DMS79 (cell line): ENCODE data around the gene PLXDC2.

Source experiments
- DNase-seq: peaks from one replicate; lab custom pipeline; 2025; lab: John Stamatoyannopoulos, UW

Gene PLXDC2

DNA sequence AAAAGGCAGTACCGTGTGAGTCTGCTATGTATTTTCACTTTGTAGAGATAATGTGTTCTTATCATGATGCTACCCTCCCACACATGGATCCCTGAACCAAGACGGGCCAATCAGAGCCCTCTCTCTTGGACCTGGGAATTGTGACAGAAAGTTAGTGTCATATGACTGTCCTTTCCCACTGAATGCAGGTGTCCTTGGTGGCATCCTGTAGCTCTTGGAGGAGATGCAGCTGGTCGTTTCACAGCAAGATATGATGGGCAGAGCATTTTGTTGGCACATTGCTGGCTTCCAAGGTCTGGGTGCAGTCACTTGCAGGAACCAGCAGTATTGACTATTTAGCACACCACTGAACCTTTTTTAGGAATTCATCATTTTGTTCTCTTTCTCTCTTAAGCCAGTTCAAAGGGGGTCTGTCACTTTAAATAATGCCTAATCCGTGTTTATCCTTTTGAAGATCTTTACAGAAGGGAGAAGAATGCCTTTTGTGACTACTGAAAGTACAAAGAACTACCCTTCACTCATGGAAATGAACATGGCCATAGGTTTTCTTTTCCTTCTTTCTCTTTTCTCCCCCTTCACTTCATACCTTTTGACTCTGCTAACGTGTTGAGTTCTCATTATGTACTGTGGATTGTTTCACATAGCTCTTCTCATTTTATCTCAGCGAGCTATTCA lies 125.1 kb downstream of the PLXDC2 start:
- no peak for DNase-seq

DNA sequence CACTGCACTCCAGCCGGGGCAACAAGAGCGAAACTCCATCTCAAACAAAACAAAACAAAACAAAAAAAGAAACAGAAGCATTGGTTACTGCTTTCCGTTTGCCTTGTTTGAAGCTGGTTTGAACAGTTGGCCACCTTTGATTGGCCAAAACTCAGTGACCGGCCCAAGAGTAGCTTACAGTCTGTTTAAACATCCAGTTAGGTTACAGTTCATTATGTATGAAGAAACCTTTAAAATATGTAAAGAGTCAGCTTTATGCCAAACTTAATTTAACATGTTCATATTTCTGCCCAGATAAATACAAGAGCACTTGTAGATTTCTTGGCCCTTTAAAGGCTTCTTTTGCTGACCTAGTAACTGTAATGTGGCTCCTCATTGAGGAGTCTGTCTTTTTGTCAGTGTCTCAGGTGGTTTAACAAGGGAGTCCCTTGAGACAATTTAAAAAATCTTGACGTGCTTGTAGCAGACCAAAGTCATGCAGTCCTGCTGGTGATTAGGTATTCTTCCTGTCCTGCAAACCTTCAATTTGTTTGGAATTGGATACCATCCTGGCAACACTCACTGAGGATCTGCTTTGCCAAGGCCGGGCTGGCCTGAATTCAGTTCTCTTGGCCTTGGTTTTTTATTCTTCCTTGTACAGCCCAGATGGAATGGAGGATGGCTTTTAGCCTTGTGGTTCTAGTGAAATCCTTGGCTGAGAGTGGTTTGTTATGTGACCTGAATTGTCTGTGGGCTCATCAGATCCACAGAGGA lies 128.9 kb downstream of the PLXDC2 start:
- no peak for DNase-seq

DNA sequence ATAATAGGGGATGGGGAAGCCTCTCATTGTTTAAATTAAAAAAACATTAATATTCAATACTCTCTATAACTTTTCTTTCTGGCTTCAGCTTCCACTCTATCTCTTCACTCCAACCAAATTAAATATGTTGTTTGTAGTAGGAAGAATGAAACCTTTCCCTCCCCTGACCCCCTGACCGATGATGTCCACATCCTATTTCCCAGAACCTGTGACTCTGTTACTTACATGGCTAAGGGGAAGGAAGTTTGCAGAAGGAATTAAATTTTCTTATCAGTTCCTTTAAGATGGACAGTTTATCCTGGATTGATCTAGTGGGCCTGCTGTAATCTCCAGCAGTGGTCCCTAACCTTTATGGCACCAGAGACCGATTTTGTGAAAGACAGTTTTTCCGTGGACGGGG lies 130.0 kb downstream of the PLXDC2 start:
- DNase-seq: no peak

DNA sequence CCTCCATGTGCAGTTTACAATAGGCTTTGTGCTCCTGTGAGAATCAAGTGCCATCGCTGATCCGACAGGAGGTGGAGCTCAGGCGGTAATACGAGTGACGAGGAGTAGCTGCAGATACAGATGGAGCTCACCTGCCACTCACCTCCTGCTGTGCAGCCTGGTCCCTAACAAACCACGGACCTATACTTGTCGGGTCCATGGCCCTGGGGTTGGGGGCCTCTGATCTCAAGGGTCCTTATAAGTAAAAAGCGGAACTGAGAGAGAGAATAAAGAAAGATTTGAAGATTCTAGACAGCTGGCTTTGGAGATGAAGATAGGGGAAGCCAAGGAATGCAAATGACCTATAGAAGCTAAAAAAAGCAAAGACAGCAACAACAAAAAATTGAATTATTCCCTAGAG lies 130.6 kb downstream of the PLXDC2 start:
- no peak for DNase-seq

DNA sequence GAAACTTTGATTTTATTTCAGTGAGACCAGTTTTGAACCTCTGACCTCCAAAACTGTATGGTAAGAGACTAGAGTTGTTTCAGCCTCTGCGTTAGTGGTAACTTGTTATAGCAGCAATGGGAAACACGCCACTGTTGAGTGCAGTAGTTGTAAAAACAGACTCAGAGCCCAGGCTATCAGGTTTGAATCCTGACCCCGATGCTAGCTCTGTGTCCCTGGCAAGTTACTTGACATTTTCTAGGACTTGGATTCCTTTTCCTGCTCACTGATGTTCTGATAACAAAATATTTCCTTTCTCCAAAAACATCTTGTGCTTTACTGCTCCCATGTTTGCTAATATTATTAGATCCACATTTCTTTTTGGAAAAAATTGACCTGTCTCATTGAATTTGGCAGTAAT lies 131.0 kb downstream of the PLXDC2 start:
- DNase-seq: no peak

DNA sequence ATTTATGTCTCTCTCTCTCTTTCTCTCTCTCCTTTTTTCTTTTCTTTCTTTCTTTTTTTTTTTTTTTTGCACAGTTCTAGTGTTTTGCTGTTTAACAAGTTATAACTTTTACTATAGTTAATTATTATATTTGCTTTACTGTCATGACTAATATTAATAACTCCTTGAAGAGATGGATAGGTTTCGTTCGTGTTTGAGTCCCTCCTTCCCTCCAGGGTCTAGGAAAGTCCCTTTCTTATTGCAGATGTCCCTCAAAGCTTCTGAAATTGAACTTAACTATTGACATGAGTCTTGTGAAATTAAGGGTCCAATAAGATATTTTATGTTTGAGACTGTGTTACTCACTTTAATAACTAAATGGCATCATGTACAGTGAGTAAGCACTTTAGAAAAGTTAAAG lies 131.4 kb downstream of the PLXDC2 start:
- DNase-seq: no peak

DNA sequence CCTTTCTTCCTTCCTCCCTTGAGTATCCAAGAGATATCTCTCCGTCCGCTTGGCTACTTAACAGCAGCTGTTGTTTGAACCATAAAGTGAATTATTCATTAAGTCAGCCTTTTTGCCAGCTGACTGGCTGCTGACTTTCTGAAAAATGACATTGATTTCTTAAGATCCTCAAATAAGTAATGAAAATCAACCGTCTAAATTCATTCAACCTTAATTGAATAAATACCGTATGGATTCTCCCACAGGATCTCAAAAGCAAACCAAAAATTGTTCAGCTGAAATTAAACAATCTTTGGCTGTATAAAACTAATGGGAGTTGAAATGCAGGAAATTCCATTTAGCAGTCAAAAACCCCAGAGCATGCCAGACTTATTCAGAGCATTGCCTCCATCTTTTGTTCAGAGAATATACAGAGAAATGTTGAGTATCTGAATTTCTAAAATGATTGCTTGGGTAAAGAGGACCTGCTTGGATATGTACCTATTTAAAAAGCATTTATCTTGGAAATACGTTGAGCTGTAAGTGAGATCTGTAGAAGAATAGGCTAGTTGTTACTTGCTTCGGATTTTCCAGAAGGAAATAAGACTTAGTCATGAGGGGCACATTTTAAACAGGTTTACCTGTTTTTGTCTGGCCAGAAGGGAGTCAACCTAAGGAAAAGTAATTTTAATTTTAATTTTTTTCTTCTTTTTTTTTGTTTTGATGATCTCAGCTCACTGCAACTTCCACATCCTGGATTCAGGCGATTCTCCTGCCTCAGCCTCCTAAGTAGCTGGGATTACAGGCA lies 136.2 kb downstream of the PLXDC2 start:
- DNase-seq: no peak

DNA sequence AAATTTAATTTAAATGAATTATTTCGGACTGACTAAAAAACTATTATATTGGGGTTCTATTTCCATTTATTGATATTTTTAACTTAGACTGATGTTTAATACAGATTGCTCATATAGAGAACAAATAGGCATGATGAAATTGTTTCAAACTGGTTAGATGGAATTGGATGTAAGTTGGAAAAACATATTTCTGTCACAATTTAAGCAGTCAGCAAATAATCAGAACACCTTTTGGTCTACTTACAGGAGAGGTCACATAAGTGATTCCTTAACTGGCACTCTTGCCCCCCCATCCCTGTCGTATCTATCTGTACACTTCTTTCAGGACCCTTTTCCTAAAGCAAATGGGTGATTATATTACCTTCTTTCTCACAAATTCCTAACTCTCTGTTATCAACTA lies 138.4 kb downstream of the PLXDC2 start:
- no peak for DNase-seq

DNA sequence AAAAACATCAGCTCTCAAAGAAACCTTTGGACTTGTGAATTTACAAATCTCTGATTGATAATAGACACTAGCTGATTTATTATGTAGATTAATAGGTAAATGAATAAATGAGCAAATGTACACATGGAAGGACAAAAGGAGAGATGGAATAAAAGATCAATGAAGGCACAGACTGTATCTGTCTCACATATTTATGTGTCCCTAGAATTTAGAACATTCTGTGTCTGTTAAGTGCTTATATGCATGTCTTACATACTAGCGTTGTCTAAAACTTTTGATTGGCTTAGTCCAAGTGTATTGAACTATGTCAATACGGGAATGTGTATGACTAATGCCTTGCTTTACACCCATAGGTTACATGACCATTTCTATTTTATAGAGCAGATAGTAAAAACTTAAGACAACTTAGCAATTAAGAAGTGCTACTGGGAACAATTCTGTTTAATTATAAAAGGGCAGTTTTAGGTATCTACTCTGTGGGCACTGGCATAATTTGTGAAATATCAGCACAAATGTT lies 140.3 kb downstream of the PLXDC2 start:
- DNase-seq: no peak

DNA sequence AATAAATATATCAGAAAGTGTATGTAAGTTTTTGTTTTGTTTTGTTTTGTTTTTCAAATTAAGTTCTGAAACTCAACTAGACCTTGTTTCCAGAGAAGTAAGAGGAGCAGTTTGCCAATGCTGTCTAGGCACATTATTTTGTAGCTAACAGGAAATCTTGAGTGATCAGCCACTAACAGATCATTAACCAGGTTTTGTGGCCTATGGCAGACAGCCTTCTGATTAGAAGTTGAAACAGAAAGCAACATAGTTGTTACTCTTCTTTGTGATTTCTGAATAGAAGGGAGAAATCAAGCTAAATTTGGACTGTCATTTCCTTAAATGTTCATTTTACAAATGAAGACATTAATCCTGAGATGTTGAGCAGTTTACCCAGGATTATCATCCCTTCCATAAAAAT lies 142.6 kb downstream of the PLXDC2 start:
- DNase-seq: no peak

DNA sequence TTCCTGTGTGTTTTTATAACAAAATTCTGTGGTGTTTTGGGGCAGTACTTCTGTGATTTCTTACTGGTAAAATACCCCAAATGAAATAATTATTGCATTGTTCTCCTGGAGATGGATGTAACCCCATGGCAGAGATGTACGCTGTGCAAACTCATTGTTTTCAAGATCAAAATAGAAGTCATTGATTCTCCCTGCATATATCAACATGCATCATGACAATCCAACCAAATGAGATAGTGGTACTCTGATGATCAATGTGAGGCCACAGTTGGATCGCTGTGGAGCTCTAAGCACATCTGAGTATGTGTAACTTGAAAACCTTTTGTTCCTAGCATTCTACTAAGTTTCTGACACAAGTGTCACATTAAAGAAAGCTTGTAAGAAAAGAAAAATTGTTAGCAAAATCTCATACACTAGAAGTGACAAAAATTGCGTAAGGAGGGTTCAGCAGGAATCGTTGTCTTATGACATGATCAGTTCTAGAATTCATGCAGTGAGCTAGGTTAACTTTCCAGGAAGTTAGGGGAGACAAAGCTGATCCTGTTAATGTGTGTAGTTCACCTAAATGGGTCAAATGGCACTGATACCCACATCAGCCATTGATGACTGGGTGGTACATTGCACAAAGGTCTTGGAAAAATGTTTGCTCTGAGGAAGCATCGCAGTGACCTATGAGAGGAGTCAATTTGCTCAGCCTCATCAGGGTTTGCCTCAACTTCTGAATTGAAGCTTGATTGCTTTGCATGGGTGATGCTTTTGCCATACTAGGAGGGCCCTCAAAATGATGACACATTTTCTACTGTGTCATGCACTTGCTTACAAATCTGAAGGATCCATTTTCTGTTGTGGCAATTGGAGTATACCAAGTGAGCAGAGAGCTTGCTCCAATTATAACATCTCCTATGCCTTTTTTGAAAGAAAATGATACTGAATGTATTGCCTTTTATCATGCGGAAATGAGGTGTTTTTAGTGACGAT lies 145.1 kb downstream of the PLXDC2 start:
- no peak for DNase-seq

DNA sequence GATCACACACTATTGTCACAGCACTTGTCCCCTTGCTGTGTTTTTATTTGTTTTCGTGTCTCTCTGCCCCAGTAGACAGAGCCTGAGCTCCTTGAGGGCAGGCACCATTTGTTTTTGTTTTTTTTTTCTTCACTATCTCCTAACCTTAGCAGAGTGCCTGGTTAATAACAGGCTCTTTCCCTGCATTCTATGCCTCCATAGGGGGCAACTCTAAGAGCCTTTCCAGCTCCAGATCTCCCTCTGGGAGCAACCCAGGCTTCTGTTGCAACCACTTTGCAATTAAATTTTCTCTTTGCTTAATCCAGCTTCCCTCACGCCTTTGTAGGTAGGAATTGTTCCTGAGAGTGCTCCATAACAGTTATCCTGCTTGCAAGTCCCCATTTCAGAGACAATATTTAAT lies 148.4 kb downstream of the PLXDC2 start:
- DNase-seq: no peak

DNA sequence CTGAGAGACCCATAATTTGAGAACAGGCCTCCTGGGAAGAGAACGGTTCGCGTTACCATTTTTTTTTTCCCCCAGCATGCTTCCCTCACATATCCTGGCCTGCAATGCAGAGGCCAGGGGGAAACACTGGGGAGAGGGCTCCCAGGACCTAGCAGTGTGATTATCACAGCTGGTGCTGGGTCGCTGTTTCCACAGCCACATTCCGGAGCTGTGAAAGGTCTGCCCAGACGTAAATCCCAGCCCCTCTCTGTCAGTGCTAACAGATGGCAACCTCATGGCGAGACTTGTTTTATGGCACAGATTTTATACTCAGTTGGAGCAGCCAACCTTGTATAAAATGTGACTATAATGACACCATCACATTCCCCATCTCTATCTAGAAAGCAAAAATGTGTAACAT lies 150.5 kb downstream of the PLXDC2 start:
- DNase-seq: no peak

DNA sequence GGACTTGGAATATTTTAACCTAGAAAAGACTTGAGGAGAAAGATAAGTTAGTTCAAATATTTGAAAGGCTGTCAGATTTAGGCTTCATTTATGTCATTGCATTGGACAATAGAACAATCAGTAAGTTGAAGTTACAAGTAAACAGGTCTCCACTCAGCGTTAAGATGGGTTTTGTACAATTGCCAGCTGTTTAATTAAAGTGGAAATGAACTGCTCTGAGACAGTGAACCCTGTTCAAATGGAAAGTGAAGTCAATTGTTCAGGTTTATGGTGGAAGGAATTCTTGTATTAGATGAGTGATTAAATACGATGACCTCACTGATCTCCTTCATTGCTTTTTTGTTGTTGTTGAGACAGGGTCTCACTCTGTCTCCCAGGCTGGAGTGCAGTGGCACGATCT lies 151.7 kb downstream of the PLXDC2 start:
- no peak for DNase-seq

DNA sequence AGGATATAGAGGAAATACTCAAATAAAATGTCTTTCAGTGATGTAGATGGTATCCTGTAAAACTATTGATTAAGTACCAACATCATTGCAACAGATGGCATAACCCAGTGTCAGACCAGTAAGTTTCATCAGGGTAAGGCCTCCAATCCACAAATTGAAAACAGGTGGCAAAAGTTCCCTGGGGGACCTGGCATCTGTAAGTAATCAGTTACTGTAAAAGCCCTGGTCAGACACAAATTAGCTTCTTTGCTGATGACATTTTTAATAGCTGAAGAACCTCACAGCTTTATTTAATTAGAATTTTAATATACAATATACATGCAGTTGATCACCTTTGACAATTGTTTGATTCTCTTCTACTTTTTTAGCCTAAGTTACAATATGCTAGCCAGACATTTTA lies 152.5 kb downstream of the PLXDC2 start:
- no peak for DNase-seq

DNA sequence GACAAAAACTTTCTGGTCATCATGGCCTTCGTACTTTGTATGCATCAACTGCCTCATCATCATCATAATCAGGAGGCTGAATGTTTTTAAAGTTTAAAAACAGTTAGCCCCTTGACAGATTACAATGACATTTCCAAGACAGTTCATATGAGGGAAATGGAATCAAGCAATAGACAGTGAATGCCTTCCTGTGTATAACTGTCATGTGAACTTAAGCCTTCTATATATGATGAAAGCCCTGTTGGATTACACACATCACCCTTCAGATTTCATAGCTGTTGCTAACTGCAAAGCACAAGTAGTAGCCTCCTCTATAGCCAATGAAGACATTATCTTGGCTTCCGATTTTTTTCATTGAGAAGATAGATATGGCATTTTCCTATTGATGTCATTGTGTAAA lies 154.0 kb downstream of the PLXDC2 start:
- DNase-seq: no peak

DNA sequence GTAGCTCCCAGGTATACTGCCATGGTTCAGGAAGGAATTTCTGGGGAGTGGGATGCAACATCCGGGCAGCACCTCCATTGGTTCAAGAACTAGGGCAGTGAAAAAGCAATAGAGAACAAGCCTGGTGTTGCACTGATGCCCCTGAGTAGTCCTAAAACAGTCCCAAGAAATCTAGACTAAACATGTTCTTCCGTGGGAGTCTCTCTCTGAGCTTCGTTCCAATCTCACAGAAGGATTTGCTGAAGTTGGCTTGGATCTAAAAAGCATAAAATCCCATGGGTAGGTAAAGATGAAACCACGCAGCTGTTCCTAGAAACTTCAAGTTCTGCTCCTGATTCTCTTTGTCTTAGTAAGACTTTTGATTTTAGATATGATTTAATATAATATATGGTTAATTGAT lies 154.5 kb downstream of the PLXDC2 start:
- DNase-seq: no peak

DNA sequence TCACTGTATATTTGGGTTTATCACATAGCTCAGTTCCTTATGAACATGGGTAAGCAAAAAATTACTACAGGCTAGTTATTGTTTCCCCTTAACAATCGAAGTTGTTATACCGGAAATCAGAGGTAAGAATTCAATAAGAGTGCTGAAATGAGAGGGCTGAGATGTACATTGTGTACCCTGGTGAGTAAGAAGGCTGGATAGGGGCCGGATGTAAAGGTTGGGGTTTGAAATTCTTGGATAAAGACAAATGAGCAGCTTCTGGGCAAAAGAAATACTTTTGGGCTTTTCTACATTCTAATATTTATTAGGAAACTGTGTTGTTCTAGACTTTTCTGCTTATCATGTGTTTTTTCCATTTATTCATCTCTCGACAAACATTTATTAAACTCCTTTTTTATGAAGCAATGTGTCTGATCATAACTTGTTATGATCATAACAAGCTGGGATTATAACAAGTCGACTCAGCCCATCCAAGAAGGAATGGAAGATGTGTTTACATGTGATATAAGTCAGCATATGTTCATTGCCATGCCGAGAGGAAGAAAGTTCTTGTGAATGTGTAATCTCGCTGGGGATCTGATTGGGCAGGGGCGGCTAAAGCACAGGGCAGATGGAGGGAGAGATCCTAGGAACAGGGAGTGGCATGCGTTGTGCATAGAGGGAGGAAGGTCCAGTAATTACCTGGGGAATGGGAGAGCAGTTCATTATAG lies 155.3 kb downstream of the PLXDC2 start:
- no peak for DNase-seq

DNA sequence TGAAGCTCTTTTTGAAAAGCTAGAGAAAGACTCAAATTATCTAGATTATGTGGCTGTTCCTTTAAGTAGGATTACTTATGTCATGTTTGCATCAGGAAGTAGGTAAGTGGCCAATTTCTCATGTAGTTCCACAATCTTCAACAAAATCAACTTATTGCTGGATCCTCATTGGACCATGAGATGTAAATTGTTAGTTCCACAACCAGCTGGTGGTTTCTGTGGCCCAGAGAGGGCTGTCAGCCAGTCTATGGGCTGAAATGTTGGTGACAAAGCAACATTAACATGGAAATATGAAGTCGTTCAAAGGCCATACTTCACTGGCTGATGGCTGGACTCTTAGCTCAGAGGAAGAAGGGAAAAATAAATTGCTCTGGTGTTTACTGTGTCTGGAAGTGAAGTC lies 157.9 kb downstream of the PLXDC2 start:
- no peak for DNase-seq

DNA sequence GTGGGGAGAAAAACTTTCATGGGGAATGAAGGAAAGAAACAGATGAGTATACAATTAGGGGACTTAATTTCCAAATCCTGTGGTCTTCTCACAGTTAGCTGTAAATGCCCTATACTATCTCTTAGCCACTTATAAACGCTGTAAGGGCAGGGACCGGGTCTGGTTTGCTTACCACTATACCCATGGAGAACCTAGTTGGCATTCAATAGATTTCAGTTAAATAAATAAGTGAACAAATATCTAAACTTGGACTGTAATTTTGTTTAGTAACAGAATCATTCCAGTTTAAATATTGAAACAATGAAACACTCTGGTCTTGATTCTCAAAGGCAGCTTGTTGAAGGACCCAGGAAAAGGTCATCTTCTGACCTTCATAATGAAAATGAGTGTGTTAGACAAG lies 158.3 kb downstream of the PLXDC2 start:
- no peak for DNase-seq

DNA sequence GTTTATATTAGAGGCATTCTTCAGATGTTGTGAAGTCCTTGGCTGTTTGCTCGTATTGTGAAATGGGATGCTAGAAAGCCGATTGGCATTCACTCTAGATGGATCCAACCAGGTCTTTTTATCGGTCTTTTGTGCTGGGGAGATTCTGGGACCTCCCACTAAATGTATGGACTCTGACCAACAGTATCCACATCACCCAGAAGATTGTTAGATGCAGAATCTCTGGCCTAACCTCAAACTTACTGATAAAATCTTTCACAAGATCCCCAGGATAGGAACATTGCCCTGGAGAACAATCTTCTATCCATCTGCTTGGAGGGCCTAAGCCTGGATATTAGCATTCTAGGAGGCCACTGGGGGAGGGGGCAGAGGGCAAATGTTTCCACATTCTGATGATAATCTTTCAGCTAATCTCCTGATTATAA lies 160.9 kb downstream of the PLXDC2 start:
- DNase-seq: no peak
